IMR-90 (cell line): ENCODE data around the gene CYP26A1.
"Not testable (repeated sequence)": the region's sequence is repeated elsewhere in the genome, so short reads cannot be mapped to it uniquely, and the experiment has no call there.

Experiments
- FOS ChIP-seq: fragments of 150-350 bp; IDR thresholded peaks from 2 replicates; pipeline ENCODE4 v1.6.1; 2016; ENCODE audit warnings: low read depth, low read length
- POLR2A ChIP-seq: IDR thresholded peaks from 2 replicates; pipeline ENCODE4 v1.6.1; 2012; ENCODE audit warnings: mild to moderate bottlenecking, low read depth, low read length
- TF ChIP-seq, protein P1 (sequence below): conservative IDR thresholded peaks from 2 replicates; pipeline ENCODE4 v1.5.1; 2012; ENCODE audit warnings: mild to moderate bottlenecking, low read depth, low read length, improper control_type of control experiment

- TF ChIP-seq, protein P1, sequence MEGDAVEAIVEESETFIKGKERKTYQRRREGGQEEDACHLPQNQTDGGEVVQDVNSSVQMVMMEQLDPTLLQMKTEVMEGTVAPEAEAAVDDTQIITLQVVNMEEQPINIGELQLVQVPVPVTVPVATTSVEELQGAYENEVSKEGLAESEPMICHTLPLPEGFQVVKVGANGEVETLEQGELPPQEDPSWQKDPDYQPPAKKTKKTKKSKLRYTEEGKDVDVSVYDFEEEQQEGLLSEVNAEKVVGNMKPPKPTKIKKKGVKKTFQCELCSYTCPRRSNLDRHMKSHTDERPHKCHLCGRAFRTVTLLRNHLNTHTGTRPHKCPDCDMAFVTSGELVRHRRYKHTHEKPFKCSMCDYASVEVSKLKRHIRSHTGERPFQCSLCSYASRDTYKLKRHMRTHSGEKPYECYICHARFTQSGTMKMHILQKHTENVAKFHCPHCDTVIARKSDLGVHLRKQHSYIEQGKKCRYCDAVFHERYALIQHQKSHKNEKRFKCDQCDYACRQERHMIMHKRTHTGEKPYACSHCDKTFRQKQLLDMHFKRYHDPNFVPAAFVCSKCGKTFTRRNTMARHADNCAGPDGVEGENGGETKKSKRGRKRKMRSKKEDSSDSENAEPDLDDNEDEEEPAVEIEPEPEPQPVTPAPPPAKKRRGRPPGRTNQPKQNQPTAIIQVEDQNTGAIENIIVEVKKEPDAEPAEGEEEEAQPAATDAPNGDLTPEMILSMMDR = not testable (repeated sequence)
- not testable (repeated sequence) for TF ChIP-seq FOS, POLR2A
Observed at GRCh38 chr10:93101148-93101547, 27.5 kb downstream of the CYP26A1 start.
